K562 (cell line): ENCODE data around the gene DNAH17. TPM values are rescaled to one million over a fixed set of nuclear protein-coding genes. Genes with fewer than 3 reads are reported as not detected.

Experiments used
- ATAC-seq: fragments of 200-7000 bp; cut with Tn5 transposase; 3 replicates; pipeline ENCODE4 v1.9.1; 2020; ENCODE audit warnings: moderate library complexity
- BruUV-seq: library from RNA; stranded (reverse); fragments of 400-500 nt; replicated peaks from 2 replicates; lab custom pipeline; 2021; lab: Mats Ljungman, UMichigan
- CTCF ChIA-PET: fragments of 300-600 bp; formaldehyde crosslinking; extraction: SDS; loops from one replicate; lab custom pipeline; 2021; ENCODE audit warnings: low intra/inter-chr PET ratio; lab: Yijun Ruan, JAX
- POLR2A ChIA-PET: fragments of 300-600, 350-650 bp; sonication (Branson Sonifier 250); formaldehyde crosslinking; extraction: SDS; loops from one replicate; lab custom pipeline; 2021; ENCODE audit warnings: antibody characterized with exemption, inconsistent platforms; lab: Yijun Ruan, JAX
- DNase-seq, 4 experiments: peaks; one replicate each; pipeline versions ENCODE4 v3.0.0 to v3.0.0-alpha.2; 2011 to 2018; ENCODE audit warnings: low spot score in 3 of 4, mixed read lengths in 3 of 4; ENCODE audit errors: extremely low read depth in 1 of 4
- FAIRE-seq: peaks from 2 replicates; lab custom pipeline; 2011; peaks lifted over from hg19 to GRCh38; lab: Jason Lieb, UNC
- H2AFZ ChIP-seq: 2 replicates; pipeline ENCODE4 v1.6.0; 2011; ENCODE audit warnings: low read depth, low read length, control low read depth, inconsistent platforms
- H3K27ac ChIP-seq: fragments of 200-600 bp; 3 replicates; pipeline ENCODE4 v1.8.0; 2011; ENCODE audit warnings: low read depth, mild to moderate bottlenecking, control low read depth, inconsistent platforms, low read length, moderate library complexity, mixed read lengths; ENCODE audit errors: extremely low read depth
- H3K27me3 ChIP-seq, 2 experiments: fragments of 300-600 bp in 1 of 2; 2 replicates in 1 of 2; 3 replicates in 1 of 2; pipeline versions ENCODE4 v1.6.0 to v1.8.0; 2011; ENCODE audit warnings: inconsistent platforms in 2 of 2, low read length in 2 of 2, mild to moderate bottlenecking in 1 of 2, mixed read lengths in 1 of 2, moderate library complexity in 1 of 2; ENCODE audit not compliant: control insufficient read depth in 2 of 2, insufficient read depth in 2 of 2
- H3K36me3 ChIP-seq: fragments of 300-600 bp; 3 replicates; pipeline ENCODE4 v1.8.0; 2011; ENCODE audit warnings: mild to moderate bottlenecking, low read length, inconsistent platforms; ENCODE audit not compliant: control insufficient read depth, insufficient read depth
- H3K4me1 ChIP-seq, 2 experiments: fragments of 200-600 bp in 1 of 2; replicated peaks in 1 of 2; 2 replicates in 1 of 2; 3 replicates in 1 of 2; pipeline versions ENCODE4 v1.5.1 to v1.8.0; 2011; ENCODE audit warnings: inconsistent platforms in 2 of 2, low read length in 2 of 2, mild to moderate bottlenecking in 1 of 2, mixed read lengths in 1 of 2, moderate library complexity in 1 of 2; ENCODE audit not compliant: control insufficient read depth in 2 of 2, insufficient read depth in 2 of 2
- H3K4me2 ChIP-seq: 2 replicates; pipeline ENCODE4 v1.6.1; 2011; ENCODE audit warnings: low read length, control low read depth, inconsistent platforms, mixed read lengths; ENCODE audit not compliant: insufficient read depth
- H3K4me3 ChIP-seq: fragments of 200-600 bp; sonication (generic), shearing (Covaris generic); 2 replicates; pipeline ENCODE4 v1.5.1; 2016; ENCODE audit warnings: control low read depth, inconsistent platforms
- H3K79me2 ChIP-seq: fragments of 200-600 bp; 3 replicates; pipeline ENCODE4 v1.8.0; 2011; ENCODE audit warnings: low read length, inconsistent platforms; ENCODE audit not compliant: control insufficient read depth, insufficient read depth
- H3K9ac ChIP-seq, 2 experiments: 2 replicates each; pipeline versions ENCODE4 v1.6.0 to v1.6.1; 2011; ENCODE audit warnings: low read depth in 2 of 2, low read length in 2 of 2, control low read depth in 1 of 2, inconsistent platforms in 1 of 2, mild to moderate bottlenecking in 1 of 2, mixed read lengths in 1 of 2; ENCODE audit not compliant: insufficient read depth in 1 of 2
- H3K9me1 ChIP-seq: one replicate; pipeline ENCODE4 v1.6.0; 2011; ENCODE audit warnings: inconsistent platforms, mild to moderate bottlenecking, low read length, moderate library complexity; ENCODE audit not compliant: control insufficient read depth, insufficient read depth
- H3K9me3 ChIP-seq: replicated peaks from 2 replicates; pipeline ENCODE4 v1.5.1; 2011; ENCODE audit warnings: low read depth, low read length, inconsistent platforms; ENCODE audit not compliant: control insufficient read depth, insufficient read depth
- H4K20me1 ChIP-seq: replicated peaks from 2 replicates; pipeline ENCODE4 v1.6.1; 2011; ENCODE audit warnings: low read length, inconsistent platforms, mixed read lengths; ENCODE audit not compliant: control insufficient read depth, insufficient read depth
- ARHGAP35 ChIP-seq: fragments of 450-650 bp; IDR thresholded peaks from 2 replicates; pipeline ENCODE4 v1.6.1; 2018; ENCODE audit not compliant: partially characterized antibody
- CBX1 ChIP-seq: sonication (generic); IDR thresholded peaks from 2 replicates; pipeline ENCODE4 v1.6.1; 2016; ENCODE audit warnings: antibody characterized with exemption, low read depth, mild to moderate bottlenecking
- KAT8 ChIP-seq: fragments of 450-650 bp; IDR thresholded peaks from 2 replicates; pipeline ENCODE4 v1.6.1; 2016; ENCODE audit warnings: low read depth, mild to moderate bottlenecking
- SRSF7 ChIP-seq: fragments of 200-400 bp; formaldehyde crosslinking; optimal IDR thresholded peaks from 2 replicates; pipeline ENCODE3; 2017; ENCODE audit warnings: mild to moderate bottlenecking, low read depth, low read length
- TFAM ChIP-seq: fragments of 250-450 bp; sonication (Bioruptor Pico); conservative IDR thresholded peaks from 2 replicates; pipeline ENCODE4 v1.5.0; 2021; ENCODE audit warnings: mild to moderate bottlenecking, moderate library complexity
- ZNF707 ChIP-seq: fragments of 250-450 bp; sonication (Bioruptor Pico); conservative IDR thresholded peaks from 2 replicates; pipeline ENCODE4 v1.8.0; 2022; ENCODE audit warnings: inconsistent platforms, mild to moderate bottlenecking, moderate library complexity
- WGBS: fragments of 100-300 bp; shearing (Covaris generic); methylation state at CpG from one replicate; pipeline ENCODE4 v1.1.6; 2016; ENCODE audit warnings: low coverage, mixed read lengths; ENCODE audit not compliant: insufficient coverage; ENCODE audit errors: missing lambda C conversion rate; 5-methylcytosine and 5-hydroxymethylcytosine counted together
- in situ Hi-C: fragments of 300-500 bp; cut with MboI; formaldehyde crosslinking; loops from 4 replicates; pipeline ENCODE4 v1.15.0; 2018; ENCODE audit warnings: inconsistent platforms, mixed read lengths
- intact Hi-C: fragments of 100-400 bp; cut with micrococcal nuclease; formaldehyde crosslinking; loops from 2 replicates; pipeline ENCODE4 v1.14.2; 2022
- polyA plus RNA-seq, 8 experiments: library from polyadenylated mRNA; depleted of rRNA in 4 of 8; stranded (reverse) in 5 of 8; unstranded in 3 of 8; fragments of >200 nt; fragmentation: Nextera tagmentation in 2 of 8; fragmentation: Illumina TruSeq in 1 of 8; extraction: Ambion mirVana in 2 of 8; extraction: Trizol in 1 of 8; gene quantifications; 2 replicates each; pipeline versions ENCODE4 v1.2.1 to v1.2.3, GENCODE V29; 2011 to 2014; ENCODE audit warnings: inconsistent platforms in 1 of 8, missing spikeins in 1 of 8
- total RNA-seq, 7 experiments: library from RNA; depleted of rRNA in 6 of 7; stranded (reverse); fragments of >200 nt in 6 of 7; fragmentation: Illumina TruSeq in 2 of 7; extraction: Trizol in 2 of 7; gene quantifications; 2 replicates each; pipeline versions ENCODE4 v1.2.1 to v1.2.3, GENCODE V29; 2011 to 2021; ENCODE audit warnings: low replicate concordance in 1 of 7
- TF ChIP-seq, protein P1 (sequence below): sonication (generic); formaldehyde crosslinking; IDR thresholded peaks from 2 replicates; pipeline ENCODE4 v1.8.0; 2022; ENCODE audit warnings: missing genetic modification reagents, mild to moderate bottlenecking, borderline replicate concordance
- TF ChIP-seq, protein P2 (sequence below): sonication (generic); formaldehyde crosslinking; IDR thresholded peaks from 2 replicates; pipeline ENCODE4 v1.8.0; 2022; ENCODE audit warnings: mild to moderate bottlenecking, missing genetic modification reagents
- TF ChIP-seq, protein P3 (sequence below): fragments of 450-650 bp; IDR thresholded peaks from 2 replicates; pipeline ENCODE4 v1.7.0; 2016; ENCODE audit warnings: borderline replicate concordance
- TF ChIP-seq, protein P4 (sequence below): IDR thresholded peaks from 2 replicates; pipeline ENCODE4 v1.6.1; 2016; ENCODE audit warnings: missing genetic modification characterization, missing compliant biosample characterization

DNAH17 gene
- total and polyA plus RNA-seq, 9 of the 15 experiments (the other 6 are each of a cell fraction or from before 2014, with no cell fraction given): under 0.01 to 0.06 (median 0.03) TPM; not detected in 5

DNA sequence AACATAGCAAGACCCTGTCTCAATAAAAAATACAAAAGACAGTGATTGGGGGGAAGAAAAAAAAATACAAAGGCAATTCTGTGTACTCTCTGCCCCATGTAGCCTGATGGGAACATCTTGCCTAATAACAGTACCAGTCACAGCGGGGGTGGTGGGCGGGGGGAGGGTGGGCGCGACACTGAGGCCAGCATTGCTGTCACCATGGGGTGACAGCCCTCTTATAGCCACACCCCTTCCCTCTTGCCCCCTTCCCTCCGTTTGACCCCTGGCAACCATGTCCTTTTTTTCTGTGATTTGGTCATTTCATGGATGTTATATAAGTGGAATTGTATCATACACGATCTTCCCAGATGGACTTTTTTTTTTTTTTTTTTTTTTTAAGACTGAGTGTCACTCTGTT, 80.9 kb downstream of the DNAH17 start:
- intact Hi-C loops (loop anchor here (2.0 to 5.0 kb wide), 3 partner anchors 211 to 474 kb away; no protein-coding TSS in a partner anchor), in situ Hi-C loops (no loop called here)
- TF ChIP-seq KAT8 (no peak), SRSF7 (no peak), CBX1 (no peak), ARHGAP35 (no peak), TFAM (no peak), ZNF707 (CRISPR knock-in tag) (no peak)
- TF ChIP-seq, protein P1, sequence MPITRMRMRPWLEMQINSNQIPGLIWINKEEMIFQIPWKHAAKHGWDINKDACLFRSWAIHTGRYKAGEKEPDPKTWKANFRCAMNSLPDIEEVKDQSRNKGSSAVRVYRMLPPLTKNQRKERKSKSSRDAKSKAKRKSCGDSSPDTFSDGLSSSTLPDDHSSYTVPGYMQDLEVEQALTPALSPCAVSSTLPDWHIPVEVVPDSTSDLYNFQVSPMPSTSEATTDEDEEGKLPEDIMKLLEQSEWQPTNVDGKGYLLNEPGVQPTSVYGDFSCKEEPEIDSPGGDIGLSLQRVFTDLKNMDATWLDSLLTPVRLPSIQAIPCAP (CRISPR knock-in tag): no peak
- TF ChIP-seq, protein P2, sequence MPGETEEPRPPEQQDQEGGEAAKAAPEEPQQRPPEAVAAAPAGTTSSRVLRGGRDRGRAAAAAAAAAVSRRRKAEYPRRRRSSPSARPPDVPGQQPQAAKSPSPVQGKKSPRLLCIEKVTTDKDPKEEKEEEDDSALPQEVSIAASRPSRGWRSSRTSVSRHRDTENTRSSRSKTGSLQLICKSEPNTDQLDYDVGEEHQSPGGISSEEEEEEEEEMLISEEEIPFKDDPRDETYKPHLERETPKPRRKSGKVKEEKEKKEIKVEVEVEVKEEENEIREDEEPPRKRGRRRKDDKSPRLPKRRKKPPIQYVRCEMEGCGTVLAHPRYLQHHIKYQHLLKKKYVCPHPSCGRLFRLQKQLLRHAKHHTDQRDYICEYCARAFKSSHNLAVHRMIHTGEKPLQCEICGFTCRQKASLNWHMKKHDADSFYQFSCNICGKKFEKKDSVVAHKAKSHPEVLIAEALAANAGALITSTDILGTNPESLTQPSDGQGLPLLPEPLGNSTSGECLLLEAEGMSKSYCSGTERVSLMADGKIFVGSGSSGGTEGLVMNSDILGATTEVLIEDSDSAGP (CRISPR knock-in tag): no peak
- TF ChIP-seq, protein P3, sequence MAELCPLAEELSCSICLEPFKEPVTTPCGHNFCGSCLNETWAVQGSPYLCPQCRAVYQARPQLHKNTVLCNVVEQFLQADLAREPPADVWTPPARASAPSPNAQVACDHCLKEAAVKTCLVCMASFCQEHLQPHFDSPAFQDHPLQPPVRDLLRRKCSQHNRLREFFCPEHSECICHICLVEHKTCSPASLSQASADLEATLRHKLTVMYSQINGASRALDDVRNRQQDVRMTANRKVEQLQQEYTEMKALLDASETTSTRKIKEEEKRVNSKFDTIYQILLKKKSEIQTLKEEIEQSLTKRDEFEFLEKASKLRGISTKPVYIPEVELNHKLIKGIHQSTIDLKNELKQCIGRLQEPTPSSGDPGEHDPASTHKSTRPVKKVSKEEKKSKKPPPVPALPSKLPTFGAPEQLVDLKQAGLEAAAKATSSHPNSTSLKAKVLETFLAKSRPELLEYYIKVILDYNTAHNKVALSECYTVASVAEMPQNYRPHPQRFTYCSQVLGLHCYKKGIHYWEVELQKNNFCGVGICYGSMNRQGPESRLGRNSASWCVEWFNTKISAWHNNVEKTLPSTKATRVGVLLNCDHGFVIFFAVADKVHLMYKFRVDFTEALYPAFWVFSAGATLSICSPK: no peak
- TF ChIP-seq, protein P4, sequence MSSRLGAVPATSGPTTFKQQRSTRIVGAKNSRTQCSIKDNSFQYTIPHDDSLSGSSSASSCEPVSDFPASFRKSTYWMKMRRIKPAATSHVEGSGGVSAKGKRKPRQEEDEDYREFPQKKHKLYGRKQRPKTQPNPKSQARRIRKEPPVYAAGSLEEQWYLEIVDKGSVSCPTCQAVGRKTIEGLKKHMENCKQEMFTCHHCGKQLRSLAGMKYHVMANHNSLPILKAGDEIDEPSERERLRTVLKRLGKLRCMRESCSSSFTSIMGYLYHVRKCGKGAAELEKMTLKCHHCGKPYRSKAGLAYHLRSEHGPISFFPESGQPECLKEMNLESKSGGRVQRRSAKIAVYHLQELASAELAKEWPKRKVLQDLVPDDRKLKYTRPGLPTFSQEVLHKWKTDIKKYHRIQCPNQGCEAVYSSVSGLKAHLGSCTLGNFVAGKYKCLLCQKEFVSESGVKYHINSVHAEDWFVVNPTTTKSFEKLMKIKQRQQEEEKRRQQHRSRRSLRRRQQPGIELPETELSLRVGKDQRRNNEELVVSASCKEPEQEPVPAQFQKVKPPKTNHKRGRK (tag): no peak
- no peak overlapping the region for H3K27ac ChIP-seq
- BruUV-seq: no TSS peak
- H3K79me2 ChIP-seq: no peaks in the 10 kb centered on the region
- WGBS: 10% methylated on average over 2 of the region's 6 CpGs
- peaks cover 0 to 14% of the 10 kb centered on the region in 2 experiments; a peak in 2 of 5 replicates for H3K4me1 ChIP-seq
- peaks cover 7% of the 10 kb centered on the region for H4K20me1 ChIP-seq
- FAIRE-seq (no peak), ATAC-seq (no peak), DNase-seq (no peak)
- H2AFZ ChIP-seq: no peak overlapping the region
- ChIA-PET POLR2A (no interaction called here), CTCF (interaction anchor here (0.5 to 1.9 kb wide), 5 partner anchors 108 to 475 kb away, joined by 3 to 7 read pairs (median 4); no protein-coding TSS in a partner anchor)
- H3K4me2 ChIP-seq: no peak overlapping the region
- no peak overlapping the region for H3K9ac ChIP-seq
- H3K27me3 ChIP-seq: peaks cover 56 to 78% of the 10 kb centered on the region in 2 experiments
- no peak overlapping the region for H3K4me3 ChIP-seq
- H3K9me1 ChIP-seq: no peaks in the 10 kb centered on the region
- no peaks in the 10 kb centered on the region for H3K9me3 ChIP-seq
- H3K36me3 ChIP-seq: no peaks in the 10 kb centered on the region
